Measurements from ENCODE around the gene COL17A1. TPM values are rescaled to one million over a fixed set of nuclear protein-coding genes. Genes with fewer than 3 reads are reported as not detected.

COL17A1 gene
- total and polyA plus RNA-seq, 2 of the 13 experiments (the other 11 are each of a cell fraction or from before 2014, with no cell fraction given): 0.03 TPM; not detected in 1

DNA sequence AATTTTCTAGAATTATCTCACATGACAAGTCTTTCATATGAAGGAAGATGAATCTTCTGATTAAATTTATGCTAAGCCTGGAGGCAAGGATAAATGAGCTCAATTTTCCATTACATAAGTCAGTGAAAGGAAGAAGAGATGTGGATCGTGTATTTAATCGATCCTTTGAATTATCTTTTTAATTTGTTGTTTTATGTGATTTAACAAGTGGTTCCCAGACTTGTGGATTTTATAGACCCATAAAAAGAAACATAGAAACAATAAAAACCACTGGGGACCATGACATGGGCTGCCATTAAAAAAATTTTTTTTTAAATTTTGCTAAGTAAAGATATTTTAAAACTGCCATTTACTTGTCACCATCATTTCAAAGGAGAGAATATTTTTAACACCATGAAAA is 73.8 kb downstream of the COL17A1 start:
- DNase-seq (ENCODE audit: low spot score) (no peak), FAIRE-seq (no peak), ATAC-seq (no peak)
- no TSS peak for BruUV-seq (replicated peaks)
- ChIA-PET CTCF (ENCODE audit: low intra/inter-chr PET ratio, low total read pairs) (no interaction called here), POLR2A (no interaction called here)
- Histone ChIP-seq H3K9ac (ENCODE audit: insufficient read depth, low read depth, low read length) (no peak overlapping the region), H4K20me1 (ENCODE audit: insufficient read depth, low read length) (no peaks in the 10 kb centered on the region), H3K4me3 (replicated peaks in 1 of 3; ENCODE audit: insufficient read depth in 1 of 3, low read depth in 2 of 3, low read length in 3 of 3) (no peak overlapping the region), H3K36me3 (replicated peaks in 1 of 2; ENCODE audit: control insufficient read depth in 1 of 2, insufficient read depth in 2 of 2, low read length in 2 of 2) (peaks cover 0 to 25% of the 10 kb centered on the region in 2 experiments; a peak in 3 of 5 replicates), H3K9me3 (ENCODE audit: low read length) (no peaks in the 10 kb centered on the region), H3K27me3 (ENCODE audit: control insufficient read depth in 1 of 2, insufficient read depth in 2 of 2, low read length in 2 of 2) (no peaks in the 10 kb centered on the region), H3K27ac (ENCODE audit: extremely low read length, insufficient read depth, low read length) (no peak overlapping the region), H3K4me1 (ENCODE audit: insufficient read depth, low read length) (no peaks in the 10 kb centered on the region), H3K79me2 (ENCODE audit: insufficient read depth, low read length) (no peaks in the 10 kb centered on the region), H2AFZ (ENCODE audit: low read length) (no peak overlapping the region), H3K4me2 (ENCODE audit: low read depth, low read length) (no peak overlapping the region)
- in situ Hi-C loops (cut with HindIII; ENCODE audit: extremely low pct_ligation_motif_present, low pct_unique_long_range_greater_than_20kb) (no loop called here), intact Hi-C loops (cut with micrococcal nuclease; ENCODE audit: unreplicated experiment) (no loop called here)
- TF ChIP-seq, protein P1, sequence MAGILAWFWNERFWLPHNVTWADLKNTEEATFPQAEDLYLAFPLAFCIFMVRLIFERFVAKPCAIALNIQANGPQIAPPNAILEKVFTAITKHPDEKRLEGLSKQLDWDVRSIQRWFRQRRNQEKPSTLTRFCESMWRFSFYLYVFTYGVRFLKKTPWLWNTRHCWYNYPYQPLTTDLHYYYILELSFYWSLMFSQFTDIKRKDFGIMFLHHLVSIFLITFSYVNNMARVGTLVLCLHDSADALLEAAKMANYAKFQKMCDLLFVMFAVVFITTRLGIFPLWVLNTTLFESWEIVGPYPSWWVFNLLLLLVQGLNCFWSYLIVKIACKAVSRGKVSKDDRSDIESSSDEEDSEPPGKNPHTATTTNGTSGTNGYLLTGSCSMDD (CRISPR knock-in tag; IDR thresholded peaks at IDR 0.05): no peak
- TF ChIP-seq, protein P2, sequence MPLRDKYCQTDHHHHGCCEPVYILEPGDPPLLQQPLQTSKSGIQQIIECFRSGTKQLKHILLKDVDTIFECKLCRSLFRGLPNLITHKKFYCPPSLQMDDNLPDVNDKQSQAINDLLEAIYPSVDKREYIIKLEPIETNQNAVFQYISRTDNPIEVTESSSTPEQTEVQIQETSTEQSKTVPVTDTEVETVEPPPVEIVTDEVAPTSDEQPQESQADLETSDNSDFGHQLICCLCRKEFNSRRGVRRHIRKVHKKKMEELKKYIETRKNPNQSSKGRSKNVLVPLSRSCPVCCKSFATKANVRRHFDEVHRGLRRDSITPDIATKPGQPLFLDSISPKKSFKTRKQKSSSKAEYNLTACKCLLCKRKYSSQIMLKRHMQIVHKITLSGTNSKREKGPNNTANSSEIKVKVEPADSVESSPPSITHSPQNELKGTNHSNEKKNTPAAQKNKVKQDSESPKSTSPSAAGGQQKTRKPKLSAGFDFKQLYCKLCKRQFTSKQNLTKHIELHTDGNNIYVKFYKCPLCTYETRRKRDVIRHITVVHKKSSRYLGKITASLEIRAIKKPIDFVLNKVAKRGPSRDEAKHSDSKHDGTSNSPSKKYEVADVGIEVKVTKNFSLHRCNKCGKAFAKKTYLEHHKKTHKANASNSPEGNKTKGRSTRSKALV (CRISPR knock-in tag; IDR thresholded peaks at IDR 0.05): no peak
- TF ChIP-seq ZNF430 (CRISPR knock-in tag; IDR thresholded peaks at IDR 0.05) (no peak), KLF12 (CRISPR knock-in tag; IDR thresholded peaks at IDR 0.05; ENCODE audit: borderline replicate concordance) (no peak), ZNF20 (CRISPR knock-in tag; IDR thresholded peaks at IDR 0.05) (no peak), GTF2F1 (IDR thresholded peaks at IDR 0.05; ENCODE audit: low read length) (no peak), ZNF878 (CRISPR knock-in tag; IDR thresholded peaks at IDR 0.05) (no peak), ZNF615 (CRISPR knock-in tag; IDR thresholded peaks at IDR 0.05; ENCODE audit: borderline replicate concordance) (no peak), ZNF543 (CRISPR knock-in tag; IDR thresholded peaks at IDR 0.05) (no peak), NFKB2 (CRISPR knock-in tag; IDR thresholded peaks at IDR 0.05; ENCODE audit: borderline replicate concordance) (no peak)
- TF ChIP-seq, protein P3, sequence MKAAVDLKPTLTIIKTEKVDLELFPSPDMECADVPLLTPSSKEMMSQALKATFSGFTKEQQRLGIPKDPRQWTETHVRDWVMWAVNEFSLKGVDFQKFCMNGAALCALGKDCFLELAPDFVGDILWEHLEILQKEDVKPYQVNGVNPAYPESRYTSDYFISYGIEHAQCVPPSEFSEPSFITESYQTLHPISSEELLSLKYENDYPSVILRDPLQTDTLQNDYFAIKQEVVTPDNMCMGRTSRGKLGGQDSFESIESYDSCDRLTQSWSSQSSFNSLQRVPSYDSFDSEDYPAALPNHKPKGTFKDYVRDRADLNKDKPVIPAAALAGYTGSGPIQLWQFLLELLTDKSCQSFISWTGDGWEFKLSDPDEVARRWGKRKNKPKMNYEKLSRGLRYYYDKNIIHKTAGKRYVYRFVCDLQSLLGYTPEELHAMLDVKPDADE (CRISPR knock-in tag; IDR thresholded peaks at IDR 0.05): no peak
- 97% methylated on average over 2 of the region's 2 CpGs for WGBS (ENCODE audit: low lambda C conversion rate)
